Body of pancreas (tissue), 4 donors: ENCODE results near the gene SKAP1. TPM values are rescaled to one million over a fixed set of nuclear protein-coding genes. Genes with fewer than 3 reads are reported as not detected.
"Not testable (repeated sequence)": the region's sequence is repeated elsewhere in the genome, so short reads cannot be mapped to it uniquely, and the experiment has no call there.

Experiments used
- ATAC-seq: fragments of 150-250 bp; one replicate; pipeline ENCODE4 v1.9.1; 2016
- DNase-seq, 4 donors: peaks; one replicate each; pipeline ENCODE4 v3.0.0-alpha.2; 2019
- H3K27ac ChIP-seq, 4 donors: fragments of 200-600 bp; sonication (generic); 1 replicate in 3 of 4; 2 replicates in 1 of 4; pipeline versions ENCODE4 v1.5.1 to v1.6.1; 2016 to 2019; ENCODE audit warnings: mild to moderate bottlenecking in 1 of 4, mixed read lengths in 1 of 4, moderate library complexity in 1 of 4
- H3K27me3 ChIP-seq, 2 donors: fragments of 200-600 bp; sonication (generic); one replicate each; pipeline ENCODE4 v1.6.0; 2016; ENCODE audit warnings: mild to moderate bottlenecking in 1 of 2
- H3K36me3 ChIP-seq, 2 donors: fragments of 200-600 bp; sonication (generic); replicated peaks in 1 of 2; 2 replicates each; pipeline ENCODE4 v1.5.1; 2016; ENCODE audit warnings: low read depth in 2 of 2; ENCODE audit not compliant: insufficient read depth in 1 of 2
- H3K4me1 ChIP-seq: fragments of 200-600 bp; sonication (generic); one replicate; pipeline ENCODE4 v1.6.0; 2016
- H3K4me3 ChIP-seq, 2 donors: fragments of 200-600 bp; sonication (generic); 1 replicate in 1 of 2; 2 replicates in 1 of 2; pipeline ENCODE4 v1.5.1; 2016 to 2019
- H3K9me3 ChIP-seq, 3 donors: fragments of 200-600 bp; sonication (generic); 1 replicate in 2 of 3; 2 replicates in 1 of 3; pipeline ENCODE4 v1.5.1; 2016
- POLR2A ChIP-seq, 3 donors: fragments of 450-650 bp; IDR thresholded peaks; one replicate each; pipeline ENCODE4 v1.6.1; 2016; ENCODE audit warnings: antibody characterized with exemption in 3 of 3, mild to moderate bottlenecking in 2 of 3
- WGBS, 2 donors: methylation state at CpG; one replicate each; pipeline ENCODE4 v1.1.5; 2017; 5-methylcytosine and 5-hydroxymethylcytosine counted together
- intact Hi-C: fragments of 100-400 bp; cut with DNase I; formaldehyde crosslinking; loops from one replicate; pipeline ENCODE4 v1.15.1; 2023
- total RNA-seq, 2 donors: library from RNA; depleted of rRNA; stranded (reverse); fragments of >200 nt; gene quantifications; one replicate each; pipeline ENCODE4 v1.1.0, GENCODE V29; 2016
- TF ChIP-seq, protein P1 (sequence below), 7 experiments: fragments of 450-650 bp in 4 of 7; fragments of 200-600 bp in 3 of 7; sonication (generic) in 3 of 7; IDR thresholded peaks; one replicate each; pipeline ENCODE4 v1.5.1; 2016 to 2019; ENCODE audit warnings: antibody characterized with exemption in 7 of 7

The SKAP1 gene
- total RNA-seq, 2 donors from 2014 or later, result 0.78 to 4.0 TPM

DNA sequence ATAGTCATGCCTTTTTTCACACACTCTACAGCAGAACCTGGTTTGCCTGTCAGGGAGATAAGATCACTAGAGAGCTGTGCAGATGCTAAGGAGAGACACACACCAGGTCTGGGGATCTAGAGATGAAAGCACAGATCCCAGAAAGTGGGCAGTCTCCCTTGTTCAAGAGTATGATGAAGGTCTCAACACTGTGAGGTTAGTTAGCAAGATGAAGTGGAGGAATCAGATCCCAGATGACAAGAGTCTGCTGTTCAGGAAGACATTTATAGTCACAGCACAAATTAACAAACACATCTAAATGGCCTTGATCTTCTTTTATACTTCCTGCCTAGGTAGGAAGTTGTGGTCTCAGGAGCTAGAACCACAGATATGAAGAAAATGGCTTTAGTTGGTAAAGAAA is 23.4 kb upstream of the SKAP1 start:
- intact Hi-C loops, result no loop called here
- no peak for ATAC-seq
- no peak overlapping the region for H3K4me3 ChIP-seq
- H3K4me1 ChIP-seq, result peaks cover 11% of the 10 kb centered on the region
- H3K27me3 ChIP-seq, result no peaks in the 10 kb centered on the region
- DNase-seq, result no peak
- TF ChIP-seq, protein P1, sequence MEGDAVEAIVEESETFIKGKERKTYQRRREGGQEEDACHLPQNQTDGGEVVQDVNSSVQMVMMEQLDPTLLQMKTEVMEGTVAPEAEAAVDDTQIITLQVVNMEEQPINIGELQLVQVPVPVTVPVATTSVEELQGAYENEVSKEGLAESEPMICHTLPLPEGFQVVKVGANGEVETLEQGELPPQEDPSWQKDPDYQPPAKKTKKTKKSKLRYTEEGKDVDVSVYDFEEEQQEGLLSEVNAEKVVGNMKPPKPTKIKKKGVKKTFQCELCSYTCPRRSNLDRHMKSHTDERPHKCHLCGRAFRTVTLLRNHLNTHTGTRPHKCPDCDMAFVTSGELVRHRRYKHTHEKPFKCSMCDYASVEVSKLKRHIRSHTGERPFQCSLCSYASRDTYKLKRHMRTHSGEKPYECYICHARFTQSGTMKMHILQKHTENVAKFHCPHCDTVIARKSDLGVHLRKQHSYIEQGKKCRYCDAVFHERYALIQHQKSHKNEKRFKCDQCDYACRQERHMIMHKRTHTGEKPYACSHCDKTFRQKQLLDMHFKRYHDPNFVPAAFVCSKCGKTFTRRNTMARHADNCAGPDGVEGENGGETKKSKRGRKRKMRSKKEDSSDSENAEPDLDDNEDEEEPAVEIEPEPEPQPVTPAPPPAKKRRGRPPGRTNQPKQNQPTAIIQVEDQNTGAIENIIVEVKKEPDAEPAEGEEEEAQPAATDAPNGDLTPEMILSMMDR (IDR thresholded peaks at IDR 0.05), result no peak
- no peak for TF ChIP-seq POLR2A (IDR thresholded peaks at IDR 0.05)
- H3K9me3 ChIP-seq, result no peaks in the 10 kb centered on the region
- no peak overlapping the region for H3K27ac ChIP-seq
- H3K36me3 ChIP-seq, result no peaks in the 10 kb centered on the region

DNA sequence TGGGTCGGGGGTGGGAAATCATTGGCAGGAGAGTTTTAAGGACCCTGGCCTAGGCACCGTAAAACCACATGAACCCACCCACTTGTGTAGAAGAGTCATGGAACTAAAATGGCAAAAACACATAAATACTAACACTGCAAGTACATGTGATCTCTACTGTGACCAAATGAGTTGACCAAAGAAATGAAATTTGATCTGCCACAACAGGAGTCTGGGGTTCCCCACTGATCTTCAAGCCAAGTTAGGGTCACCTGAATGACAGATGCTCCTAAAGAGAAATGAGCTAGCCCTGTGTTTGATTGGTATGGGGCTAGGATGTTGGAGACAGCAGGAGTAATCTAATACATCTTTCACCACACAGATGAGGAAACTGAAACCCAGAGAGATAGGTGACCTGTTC is 21.5 kb upstream of the SKAP1 start:
- Histone ChIP-seq H3K4me3 (no peak overlapping the region), H3K4me1 (peaks cover 3% of the 10 kb centered on the region), H3K27ac (no peak overlapping the region), H3K36me3 (no peaks in the 10 kb centered on the region), H3K9me3 (no peaks in the 10 kb centered on the region), H3K27me3 (no peaks in the 10 kb centered on the region)
- DNase-seq (no peak), ATAC-seq (no peak)
- intact Hi-C loops, result no loop called here
- 62 to 73% methylated on average over 2 of the region's 2 CpGs for WGBS, 2 donors
- no peak for TF ChIP-seq POLR2A (IDR thresholded peaks at IDR 0.05)
- TF ChIP-seq, protein P1 (IDR thresholded peaks at IDR 0.05), result no peak

DNA sequence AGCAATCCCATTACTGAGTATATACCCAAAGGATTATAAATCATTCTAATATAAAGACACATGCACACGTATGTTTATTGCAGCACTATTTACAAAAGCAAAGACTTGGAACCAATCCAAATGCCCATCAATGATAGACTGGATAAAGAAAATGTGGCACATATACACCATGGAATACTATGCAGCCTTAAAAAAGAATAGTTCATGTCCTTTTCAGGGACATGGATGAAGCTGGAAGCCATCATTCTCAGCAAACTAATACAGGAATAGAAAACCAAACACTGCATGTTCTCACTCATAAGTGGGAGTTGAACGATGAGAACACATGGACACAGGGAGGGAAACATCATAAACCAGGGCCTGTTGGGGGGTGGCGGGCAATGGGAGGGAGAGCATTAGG is 19.3 kb upstream of the SKAP1 start:
- H3K27me3 ChIP-seq, H3K4me1 ChIP-seq, intact Hi-C loops, H3K36me3 ChIP-seq, H3K9me3 ChIP-seq, ATAC-seq, H3K27ac ChIP-seq, H3K4me3 ChIP-seq, DNase-seq: not testable (repeated sequence)
- 81 to 85% methylated on average over 3 of the region's 3 CpGs for WGBS, 2 donors

DNA sequence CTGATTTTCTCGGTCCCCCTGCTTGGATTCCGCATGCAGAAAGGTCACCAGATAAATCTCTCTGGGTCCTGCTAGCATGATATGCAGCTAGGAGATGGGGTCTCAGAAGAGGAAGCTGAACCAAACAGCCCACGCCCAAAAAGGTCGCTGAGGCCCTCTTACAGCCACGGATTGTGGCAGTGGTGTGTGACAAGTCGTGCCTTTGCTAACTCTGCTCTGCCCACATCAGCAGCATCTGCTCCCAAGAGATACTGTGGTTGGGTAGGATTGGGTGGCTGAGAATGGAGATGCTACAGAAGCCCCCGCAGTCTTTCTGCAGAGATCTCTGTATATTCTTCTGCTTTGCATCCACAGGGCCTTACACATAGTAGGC is 15.2 kb upstream of the SKAP1 start:
- no peak for DNase-seq
- Histone ChIP-seq H3K36me3 (no peaks in the 10 kb centered on the region), H3K4me1 (peaks cover under 1% of the 10 kb centered on the region), H3K27ac (no peak overlapping the region), H3K9me3 (no peaks in the 10 kb centered on the region), H3K4me3 (no peak overlapping the region), H3K27me3 (no peaks in the 10 kb centered on the region)
- intact Hi-C loops, result no loop called here
- no peak for ATAC-seq
- no peak for TF ChIP-seq POLR2A (IDR thresholded peaks at IDR 0.05)
- TF ChIP-seq, protein P1 (IDR thresholded peaks at IDR 0.05), result no peak
- WGBS, 2 donors, result 63 to 82% methylated on average over 7 of the region's 7 CpGs

DNA sequence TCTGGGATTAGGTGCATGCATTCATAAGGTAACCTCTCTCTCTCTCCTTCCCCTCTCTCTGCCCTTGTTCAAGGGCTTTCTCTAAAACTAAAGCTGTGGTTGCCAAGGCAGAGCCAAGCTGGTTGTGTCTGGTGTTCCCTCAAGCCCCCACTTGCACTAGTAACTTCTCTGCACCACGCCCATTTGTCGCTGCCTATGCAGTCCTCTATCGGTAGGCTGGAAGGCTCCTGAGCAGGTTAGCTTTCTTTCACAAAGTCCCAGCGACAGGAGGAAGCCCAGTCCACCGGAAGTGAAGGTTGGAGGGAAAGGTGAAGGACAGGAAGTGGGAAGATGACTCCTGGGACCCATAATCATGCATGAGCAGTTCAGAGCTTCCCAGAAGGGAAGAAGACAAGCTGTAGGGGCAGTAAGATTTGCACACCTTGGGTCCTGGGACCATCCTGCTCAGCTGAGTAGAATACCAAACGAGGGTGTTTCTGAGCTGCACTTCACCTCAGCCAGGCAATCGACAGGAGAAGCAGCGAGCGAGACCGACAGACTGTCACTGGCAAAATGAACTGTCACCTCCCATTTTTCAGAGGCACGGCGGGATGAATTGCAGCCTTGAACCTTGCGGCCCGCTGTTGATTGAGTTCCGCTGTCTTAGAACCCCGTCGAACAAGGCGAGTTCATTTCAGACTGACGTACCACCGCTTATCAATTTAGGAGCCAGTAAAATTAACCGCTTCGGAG is 14.7 kb upstream of the SKAP1 start:
- Histone ChIP-seq H3K4me3 (no peak overlapping the region), H3K27me3 (no peaks in the 10 kb centered on the region), H3K4me1 (peaks cover 6% of the 10 kb centered on the region), H3K9me3 (no peaks in the 10 kb centered on the region), H3K36me3 (no peaks in the 10 kb centered on the region), H3K27ac (no peak overlapping the region)
- no peak for ATAC-seq
- TF ChIP-seq, protein P1 (IDR thresholded peaks at IDR 0.05), result no peak
- TF ChIP-seq POLR2A (IDR thresholded peaks at IDR 0.05), result no peak
- intact Hi-C loops, result no loop called here
- whole genome bisulfite sequencing, 2 donors, result 55 to 73% methylated on average over 22 of the region's 22 CpGs
- no peak for DNase-seq
